IgD-negative memory B cell (primary cell): Measurements from ENCODE around the gene VWF. TPM values are rescaled to one million over a fixed set of nuclear protein-coding genes. Genes with fewer than 3 reads are reported as not detected.
A peak's percentile ranks its signal among the peaks of the same experiment; 100 is the strongest.

Experiments used
- H3K27ac Mint-ChIP-seq, 3 donors: one replicate each; pipeline ENCODE4 v1.8.0; 2020 to 2022; ENCODE audit warnings: mild to moderate bottlenecking in 3 of 3, mixed read lengths in 3 of 3, moderate library complexity in 1 of 3
- H3K27me3 Mint-ChIP-seq: one replicate; pipeline ENCODE4 v1.8.0; 2021; ENCODE audit warnings: mixed read lengths
- H3K36me3 Mint-ChIP-seq: one replicate; pipeline ENCODE4 v1.8.0; 2020; ENCODE audit warnings: mild to moderate bottlenecking, mixed read lengths
- H3K4me1 Mint-ChIP-seq, 3 donors: one replicate each; pipeline ENCODE4 v1.8.0; 2020 to 2022; ENCODE audit warnings: mixed read lengths in 3 of 3, mild to moderate bottlenecking in 1 of 3
- H3K4me3 Mint-ChIP-seq, 4 donors: one replicate each; pipeline ENCODE4 v1.8.0; 2020 to 2022; ENCODE audit warnings: mild to moderate bottlenecking in 4 of 4, mixed read lengths in 4 of 4, moderate library complexity in 3 of 4
- H3K9me3 Mint-ChIP-seq, 3 donors: one replicate each; pipeline ENCODE4 v1.8.0; 2020 to 2021; ENCODE audit warnings: mixed read lengths in 3 of 3, mild to moderate bottlenecking in 1 of 3
- polyA plus RNA-seq: library from polyadenylated mRNA; unstranded; fragments of 300-500 nt; fragmentation: Illumina TruSeq; gene quantifications from one replicate; pipeline ENCODE4 v1.2.3, GENCODE V29; 2021

Gene VWF
- polyA plus RNA-seq, 1 donor from 2014 or later = 0.11 TPM

GRCh38 chr12:6068227-6068626, 56.2 kb downstream of the VWF start:
- H3K4me1 Mint-ChIP-seq = peaks cover 0 to 1% (median 0%) of the 10 kb centered on the region in 3 donors

DNA sequence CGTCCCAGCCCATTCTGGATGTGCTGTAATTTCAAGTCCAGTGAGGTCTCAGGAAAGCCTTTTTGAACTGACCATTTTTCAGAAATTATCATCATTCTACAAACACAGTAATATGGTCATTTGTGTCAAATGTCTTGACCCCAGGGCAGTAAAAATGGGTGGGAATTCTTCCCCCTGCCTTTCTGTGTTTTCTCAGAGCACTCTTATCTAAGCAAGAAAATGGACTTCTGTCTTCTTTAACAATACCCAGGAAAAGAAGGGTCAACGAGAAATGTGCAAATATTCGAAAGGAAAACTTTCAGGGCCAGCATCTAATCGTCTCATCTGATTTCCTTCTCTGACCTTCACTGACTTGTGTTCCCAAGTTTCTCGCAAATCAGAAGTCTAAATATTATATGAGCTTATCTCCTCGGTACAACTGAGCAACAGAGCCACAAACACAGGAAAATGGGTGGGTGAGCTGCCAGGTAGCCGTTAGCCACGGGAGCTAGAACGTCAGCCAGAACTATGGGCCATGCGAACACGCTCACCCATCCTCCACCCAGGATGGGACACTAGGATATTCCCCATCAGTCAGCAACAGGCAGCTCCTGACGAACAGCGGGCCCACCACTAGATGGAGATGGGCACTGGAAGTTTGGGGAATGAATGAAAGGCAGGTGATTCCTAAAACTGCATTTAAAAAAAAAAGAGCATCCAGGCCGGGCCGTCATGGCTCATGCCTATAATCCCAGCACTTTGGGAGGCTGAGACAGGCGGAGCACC, 57.1 kb downstream of the VWF start:
- peaks cover 16% of the 10 kb centered on the region for H3K27me3 Mint-ChIP-seq
- H3K36me3 Mint-ChIP-seq = no peaks in the 10 kb centered on the region

More at GRCh38 chr12:6068227-6068626, 56.2 kb downstream of the VWF start:
- Mint-ChIP-seq H3K27me3 (peaks cover 21% of the 10 kb centered on the region), H3K27ac (no peak overlapping the region), H3K9me3 (no peaks in the 10 kb centered on the region), H3K36me3 (no peaks in the 10 kb centered on the region), H3K4me3 (no peak overlapping the region)

DNA sequence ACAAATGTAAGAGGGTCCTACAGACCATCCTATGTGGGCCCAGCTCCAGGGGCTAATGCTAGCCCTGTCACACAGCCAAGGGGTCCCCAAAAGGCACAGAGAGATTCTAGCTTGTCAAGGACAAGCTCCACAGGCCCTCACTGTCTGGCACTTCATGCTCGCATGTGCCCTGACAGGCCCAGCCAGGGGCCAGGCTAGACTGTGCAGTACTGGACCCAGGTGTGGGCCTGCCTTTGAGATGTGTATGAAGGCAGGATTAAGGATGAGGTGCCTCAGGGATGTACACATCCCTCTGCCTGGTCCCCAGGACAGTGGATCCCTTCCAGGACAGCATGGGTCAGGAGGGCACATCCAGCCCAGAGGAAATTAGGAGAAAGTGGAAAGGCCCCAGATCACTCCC, 57.8 kb downstream of the VWF start:
- H3K27me3 Mint-ChIP-seq = peaks cover 11% of the 10 kb centered on the region
- H3K9me3 Mint-ChIP-seq = no peaks in the 10 kb centered on the region
- peaks cover 0 to 1% (median 0%) of the 10 kb centered on the region in 3 donors for H3K4me1 Mint-ChIP-seq
- H3K4me3 Mint-ChIP-seq = no peak overlapping the region
- H3K36me3 Mint-ChIP-seq = no peaks in the 10 kb centered on the region
- H3K27ac Mint-ChIP-seq = no peak overlapping the region

More for the DNA sequence above, 57.1 kb downstream of the VWF start:
- peaks cover 0 to 1% (median 0%) of the 10 kb centered on the region in 3 donors for H3K4me1 Mint-ChIP-seq
- no peak overlapping the region for H3K4me3 Mint-ChIP-seq
- no peak overlapping the region for H3K27ac Mint-ChIP-seq
- no peaks in the 10 kb centered on the region for H3K9me3 Mint-ChIP-seq

DNA sequence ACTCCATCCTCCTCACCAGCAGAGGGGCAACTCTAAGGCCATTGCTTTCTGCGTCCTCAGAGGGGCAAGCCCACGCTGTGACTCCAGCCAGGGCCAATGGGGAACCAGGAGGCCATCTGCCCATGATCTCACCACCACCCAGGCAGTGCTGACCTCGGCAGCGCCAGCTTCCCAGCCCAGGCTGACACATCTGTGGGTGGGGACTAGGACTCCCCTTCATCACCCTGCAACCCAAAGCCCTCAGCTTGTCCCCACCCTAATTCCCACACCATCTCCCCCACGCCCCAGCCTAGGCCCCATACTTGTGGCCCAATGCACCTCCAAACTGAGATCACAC, 58.6 kb downstream of the VWF start:
- Mint-ChIP-seq H3K27ac (no peak overlapping the region), H3K36me3 (no peaks in the 10 kb centered on the region), H3K4me1 (no peaks in the 10 kb centered on the region), H3K9me3 (no peaks in the 10 kb centered on the region), H3K27me3 (peaks cover 11% of the 10 kb centered on the region), H3K4me3 (peak overlapping the region in 1 of 4 donors; percentile 22)

DNA sequence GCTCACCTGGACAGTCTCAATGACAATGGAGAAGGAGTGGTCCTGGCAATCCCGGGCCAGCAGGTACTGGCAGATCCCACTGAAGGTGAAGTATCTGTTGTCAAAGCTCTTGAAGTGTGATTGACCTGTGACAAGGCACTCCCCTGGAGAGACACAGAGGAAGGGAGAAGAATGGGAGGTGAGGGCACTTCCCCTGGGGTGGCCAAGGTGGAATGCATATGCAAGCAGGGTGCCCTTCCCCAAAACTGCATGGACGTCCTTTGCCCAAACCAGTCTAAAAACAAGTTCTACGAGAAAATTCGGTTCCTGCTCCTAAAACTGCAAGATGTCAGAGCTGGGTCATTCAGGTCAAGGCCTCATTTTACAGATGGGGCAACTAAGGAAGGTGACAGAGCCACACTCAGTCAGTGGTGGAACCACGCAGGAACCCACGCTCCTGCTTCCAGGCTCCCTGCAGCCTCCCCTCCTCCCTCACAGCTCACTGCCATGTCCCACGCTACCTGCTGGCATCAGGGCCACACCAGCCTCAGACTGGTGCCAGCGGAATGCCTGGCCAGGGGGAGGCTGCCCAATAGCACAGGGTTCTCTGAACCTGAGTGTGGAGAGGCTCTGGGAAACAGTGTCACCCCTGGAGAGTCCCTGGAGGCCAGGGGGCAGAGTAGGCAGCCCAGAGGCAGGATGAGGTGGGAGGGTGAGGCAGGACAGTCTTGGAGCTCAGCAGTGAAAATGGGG, 59.2 kb downstream of the VWF start:
- Mint-ChIP-seq H3K9me3 (no peaks in the 10 kb centered on the region), H3K4me3 (peak overlapping the region in 1 of 4 donors; percentile 22), H3K27me3 (peaks cover 11% of the 10 kb centered on the region), H3K36me3 (no peaks in the 10 kb centered on the region), H3K4me1 (no peaks in the 10 kb centered on the region), H3K27ac (no peak overlapping the region)

DNA sequence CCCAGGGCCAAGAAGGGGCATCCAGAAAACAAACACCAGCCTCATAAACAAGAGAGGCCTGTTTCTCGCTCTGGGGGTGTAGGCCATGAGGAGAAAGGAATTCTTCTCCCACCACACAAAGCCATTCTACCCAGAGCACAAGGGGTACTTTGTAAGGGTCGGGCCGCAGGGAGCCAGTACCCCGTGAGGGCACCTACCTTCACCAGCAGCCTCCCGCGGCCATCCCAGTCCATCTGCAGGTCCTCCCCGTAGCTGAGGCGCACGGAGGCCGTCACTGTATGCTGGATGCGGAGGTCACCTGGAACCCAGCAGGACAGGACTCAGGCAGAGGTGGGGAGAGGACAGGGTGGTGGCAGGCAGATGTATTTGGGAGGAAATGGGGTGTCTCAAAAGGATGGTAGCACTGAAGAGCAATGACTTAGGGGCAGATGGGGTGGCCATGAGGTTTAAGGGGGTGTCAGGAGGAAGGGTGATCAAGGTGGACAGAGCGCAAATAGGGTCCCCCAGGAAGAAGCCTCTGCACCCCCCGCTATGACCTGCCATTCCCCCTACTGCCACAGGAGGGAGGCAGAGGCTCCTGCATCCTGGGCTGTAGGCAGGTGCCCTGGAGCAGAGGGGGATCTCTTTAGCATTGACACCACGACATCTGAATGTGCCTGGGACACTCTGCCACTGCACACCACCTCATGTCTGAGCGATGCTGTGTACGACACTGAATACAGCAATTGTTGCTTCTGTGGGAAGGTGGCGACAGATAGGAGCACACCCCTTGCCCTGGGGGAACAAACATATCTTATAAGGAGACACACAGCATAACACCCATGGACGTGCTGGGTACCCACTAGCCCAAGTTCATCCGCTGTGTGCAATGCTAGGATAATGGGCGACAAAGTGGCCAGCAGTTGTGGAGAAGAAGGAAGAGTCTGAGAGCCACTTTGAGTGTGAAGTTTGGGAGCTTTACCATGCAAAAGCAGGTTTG, 61.4 kb downstream of the VWF start:
- Mint-ChIP-seq H3K4me3 (peak overlapping the region in 1 of 4 donors; percentile 3), H3K9me3 (no peaks in the 10 kb centered on the region), H3K36me3 (no peaks in the 10 kb centered on the region), H3K4me1 (no peaks in the 10 kb centered on the region), H3K27ac (no peak overlapping the region), H3K27me3 (no peaks in the 10 kb centered on the region)

DNA sequence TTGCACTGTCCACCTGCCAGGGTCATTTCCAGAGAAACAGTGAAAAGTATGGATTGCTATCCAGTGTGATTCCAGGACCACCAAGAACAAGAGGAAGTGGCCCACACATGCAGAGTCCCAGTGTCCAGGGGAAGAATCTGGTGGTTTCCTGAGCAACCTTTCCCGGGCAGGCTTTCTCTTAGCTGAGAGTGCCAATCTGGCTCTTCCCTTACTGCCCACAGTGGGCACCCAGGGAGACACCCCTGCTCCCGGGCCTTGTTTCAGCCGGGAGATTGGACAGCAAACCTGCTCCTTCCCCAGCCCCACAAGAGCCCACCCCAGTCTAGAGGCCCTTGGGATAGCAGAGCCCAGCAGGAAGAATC, 62.1 kb downstream of the VWF start:
- Mint-ChIP-seq H3K9me3 (no peaks in the 10 kb centered on the region), H3K4me1 (no peaks in the 10 kb centered on the region), H3K27me3 (peaks cover 2% of the 10 kb centered on the region), H3K27ac (no peak overlapping the region), H3K36me3 (no peaks in the 10 kb centered on the region), H3K4me3 (no peak overlapping the region)

DNA sequence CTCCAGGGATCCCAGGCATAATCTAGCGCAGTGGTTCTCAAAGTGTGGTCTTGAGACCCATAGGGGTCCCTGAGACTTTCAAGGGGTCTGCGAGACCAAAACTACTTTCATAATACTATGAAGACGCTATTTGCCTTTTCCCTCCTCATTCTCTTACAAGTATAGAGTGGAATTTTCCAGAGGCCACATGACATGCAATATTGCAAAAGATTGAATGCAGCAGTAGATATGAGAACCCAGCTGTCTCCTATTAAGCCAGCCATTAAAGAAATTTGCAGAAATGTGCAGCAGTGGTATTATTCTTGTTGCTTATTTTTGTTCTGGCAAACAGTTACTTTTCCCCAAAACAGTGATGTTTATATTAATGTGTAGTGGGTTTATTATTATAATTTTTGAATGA, 62.8 kb downstream of the VWF start:
- H3K9me3 Mint-ChIP-seq = no peaks in the 10 kb centered on the region
- peaks cover 2% of the 10 kb centered on the region for H3K27me3 Mint-ChIP-seq
- H3K36me3 Mint-ChIP-seq = no peaks in the 10 kb centered on the region
- no peak overlapping the region for H3K4me3 Mint-ChIP-seq
- H3K27ac Mint-ChIP-seq = no peak overlapping the region
- no peaks in the 10 kb centered on the region for H3K4me1 Mint-ChIP-seq

DNA sequence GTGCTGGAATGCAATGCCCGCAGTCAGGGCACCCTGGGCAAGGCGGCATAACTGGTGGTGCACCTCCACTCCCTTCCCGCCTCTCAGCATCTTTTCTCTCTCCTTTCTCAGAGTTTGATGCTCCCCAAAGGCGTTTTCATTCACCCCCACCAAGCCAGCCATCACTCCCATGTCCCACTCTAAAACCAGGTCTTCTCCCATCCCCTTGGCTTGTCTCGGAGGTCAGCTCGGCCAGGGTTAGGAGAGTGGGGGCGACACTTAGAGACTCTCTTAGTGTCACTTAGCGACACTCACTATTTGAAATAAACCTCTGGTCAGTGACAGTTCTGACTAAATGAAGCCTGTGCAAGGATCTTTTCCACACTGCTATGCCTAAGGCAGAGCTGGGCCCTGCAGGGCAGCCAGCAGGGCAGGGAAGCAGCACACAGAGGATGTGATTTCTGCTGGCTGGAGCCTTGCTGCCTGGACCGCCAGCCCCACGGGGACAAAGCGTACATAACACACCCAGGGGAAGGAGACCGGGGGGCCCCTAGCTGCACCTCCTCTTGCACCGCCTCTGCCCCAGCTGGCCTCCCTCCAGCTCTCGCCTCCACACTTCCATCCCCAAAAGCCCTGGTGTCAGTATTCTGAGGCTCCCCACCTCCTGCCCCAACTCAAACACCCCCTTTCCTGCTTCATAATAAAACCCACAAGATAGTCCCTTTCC, 64.5 kb downstream of the VWF start:
- H3K4me3 Mint-ChIP-seq = no peak overlapping the region
- no peaks in the 10 kb centered on the region for H3K4me1 Mint-ChIP-seq
- peaks cover 12% of the 10 kb centered on the region for H3K27me3 Mint-ChIP-seq
- H3K36me3 Mint-ChIP-seq = no peaks in the 10 kb centered on the region
- H3K27ac Mint-ChIP-seq = no peak overlapping the region
- H3K9me3 Mint-ChIP-seq = no peaks in the 10 kb centered on the region

DNA sequence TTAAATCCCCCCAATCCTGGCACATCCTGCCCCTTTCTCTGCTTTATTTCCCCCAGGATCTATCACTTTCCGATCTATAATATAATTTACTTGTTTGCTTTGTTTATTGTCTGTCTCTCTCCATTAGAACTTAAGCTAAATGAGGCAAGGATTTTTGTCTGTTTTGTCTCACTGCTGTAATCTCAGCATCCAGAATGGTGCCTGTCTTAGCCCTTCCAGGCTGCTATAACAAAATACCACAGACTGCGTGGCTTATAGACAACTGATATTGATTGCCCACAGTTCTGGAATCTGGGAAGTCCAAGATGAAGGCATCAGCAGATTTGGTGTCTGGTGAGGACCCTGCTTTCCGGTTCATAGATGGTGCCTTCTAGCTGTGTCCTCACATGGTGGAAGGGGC, 65.2 kb downstream of the VWF start:
- H3K36me3 Mint-ChIP-seq = no peaks in the 10 kb centered on the region
- H3K27me3 Mint-ChIP-seq = peaks cover 14% of the 10 kb centered on the region
- peak overlapping the region in 1 of 3 donors; percentile 70 for H3K27ac Mint-ChIP-seq
- H3K4me1 Mint-ChIP-seq = no peaks in the 10 kb centered on the region
- H3K4me3 Mint-ChIP-seq = no peak overlapping the region
- H3K9me3 Mint-ChIP-seq = no peaks in the 10 kb centered on the region

GRCh38 chr12:6058481-6059161, 65.8 kb downstream of the VWF start:
- peak overlapping the region in 2 of 3 donors; percentile 16 to 70 for H3K27ac Mint-ChIP-seq
- H3K4me1 Mint-ChIP-seq = no peaks in the 10 kb centered on the region
- peaks cover 14% of the 10 kb centered on the region for H3K27me3 Mint-ChIP-seq
- no peaks in the 10 kb centered on the region for H3K36me3 Mint-ChIP-seq
- no peaks in the 10 kb centered on the region for H3K9me3 Mint-ChIP-seq
- H3K4me3 Mint-ChIP-seq = no peak overlapping the region

GRCh38 chr12:6057700-6058099, 66.8 kb downstream of the VWF start:
- no peaks in the 10 kb centered on the region for H3K9me3 Mint-ChIP-seq
- peak overlapping the region in 1 of 4 donors; percentile 43 for H3K4me3 Mint-ChIP-seq
- H3K27ac Mint-ChIP-seq = no peak overlapping the region
- H3K27me3 Mint-ChIP-seq = peaks cover 16% of the 10 kb centered on the region
- no peaks in the 10 kb centered on the region for H3K36me3 Mint-ChIP-seq
- H3K4me1 Mint-ChIP-seq = no peaks in the 10 kb centered on the region

DNA sequence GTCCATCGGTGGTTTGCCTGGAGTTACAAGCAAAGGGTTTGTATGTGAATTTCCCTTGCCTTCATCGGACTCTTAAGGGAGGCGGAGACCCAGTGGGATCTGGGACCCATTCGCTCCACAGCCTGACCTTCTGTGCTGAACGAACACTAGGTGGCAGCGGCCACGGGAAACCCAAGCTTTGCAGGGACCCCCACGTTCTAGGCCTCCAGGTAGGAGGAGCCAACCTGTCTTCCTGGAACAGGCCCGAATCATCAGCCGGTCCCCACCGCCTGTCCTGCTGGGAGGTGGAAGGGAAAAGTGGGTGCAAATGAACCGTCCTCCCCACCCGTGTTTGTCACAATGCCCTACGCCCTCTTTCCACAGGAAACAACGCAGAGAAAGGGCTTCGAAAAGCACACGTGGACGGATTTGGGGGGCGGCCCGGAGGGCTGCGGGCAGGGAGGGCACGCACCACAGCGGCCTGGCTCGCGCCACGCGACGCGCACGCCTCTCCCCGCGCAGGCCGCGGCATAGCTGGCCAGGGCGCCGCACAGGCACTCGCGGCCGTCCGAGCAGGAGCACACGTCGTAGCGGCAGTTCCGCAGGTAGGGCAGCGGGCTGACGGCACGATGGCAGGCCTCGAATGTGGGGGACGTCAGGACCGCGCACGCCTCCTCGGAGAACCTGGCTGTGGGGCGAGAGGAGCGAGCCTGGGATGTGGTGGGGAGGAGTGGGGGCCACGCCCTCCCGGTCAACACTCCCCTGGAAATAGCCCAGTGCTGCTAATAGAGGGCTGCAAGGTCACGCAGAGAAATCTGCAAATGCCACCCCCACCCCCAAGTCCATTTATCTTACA, 67.8 kb downstream of the VWF start:
- Mint-ChIP-seq H3K4me1 (no peaks in the 10 kb centered on the region), H3K4me3 (peak overlapping the region in 1 of 4 donors; percentile 60), H3K36me3 (no peaks in the 10 kb centered on the region), H3K27me3 (peaks cover 16% of the 10 kb centered on the region), H3K9me3 (no peaks in the 10 kb centered on the region), H3K27ac (no peak overlapping the region)
